GM23338 (cell line): ENCODE measurements around the gene ARPP21. TPM values are rescaled to one million over a fixed set of nuclear protein-coding genes. Genes with fewer than 3 reads are reported as not detected.

Experiments
- ATAC-seq: fragments of 200-7000 bp; cut with Tn5 transposase; 3 replicates; pipeline ENCODE4 v1.9.1; 2020
- DNase-seq: peaks from one replicate; pipeline ENCODE4 v3.0.0-alpha.2; 2015; ENCODE audit warnings: low spot score
- H2AFZ ChIP-seq: fragments of 200-600 bp; sonication (generic); 2 replicates; pipeline ENCODE4 v1.8.0; 2016; ENCODE audit warnings: antibody characterized with exemption, mild to moderate bottlenecking, moderate library complexity
- H3F3A ChIP-seq: fragments of 200-600 bp; sonication (generic); replicated peaks from 2 replicates; pipeline ENCODE4 v1.8.0; 2017; ENCODE audit warnings: antibody characterized with exemption, mixed run types, low read depth
- H3K27ac ChIP-seq: fragments of 200-600 bp; sonication (generic); 2 replicates; pipeline ENCODE4 v1.6.1; 2016; ENCODE audit warnings: low read depth
- H3K27me3 ChIP-seq: fragments of 200-600 bp; sonication (generic); 2 replicates; pipeline ENCODE4 v1.8.0; 2016; ENCODE audit warnings: mild to moderate bottlenecking, mixed run types, moderate library complexity; ENCODE audit not compliant: insufficient read depth
- H3K36me3 ChIP-seq: fragments of 200-600 bp; sonication (generic); 2 replicates; pipeline ENCODE4 v1.8.0; 2016; ENCODE audit warnings: mild to moderate bottlenecking; ENCODE audit not compliant: insufficient read depth
- H3K4me1 ChIP-seq: fragments of 200-600 bp; sonication (generic); 2 replicates; pipeline ENCODE4 v1.8.0; 2016; ENCODE audit warnings: mild to moderate bottlenecking, moderate library complexity; ENCODE audit not compliant: insufficient read depth
- H3K4me2 ChIP-seq: fragments of 200-600 bp; sonication (generic); 2 replicates; pipeline ENCODE4 v1.7.1; 2017; ENCODE audit warnings: mixed run types
- H3K4me3 ChIP-seq: fragments of 200-600 bp; sonication (generic); 2 replicates; pipeline ENCODE4 v1.6.1; 2016; ENCODE audit warnings: mixed run types
- H3K79me2 ChIP-seq: fragments of 200-600 bp; sonication (generic); replicated peaks from 2 replicates; pipeline ENCODE4 v1.8.0; 2017; ENCODE audit warnings: mild to moderate bottlenecking; ENCODE audit not compliant: insufficient read depth
- H3K9me2 ChIP-seq: fragments of 200-600 bp; sonication (generic); 2 replicates; pipeline ENCODE4 v1.8.0; 2017; ENCODE audit not compliant: insufficient read depth
- H4K20me1 ChIP-seq: fragments of 200-600 bp; sonication (generic); replicated peaks from 2 replicates; pipeline ENCODE4 v1.8.0; 2017; ENCODE audit warnings: mild to moderate bottlenecking; ENCODE audit not compliant: insufficient read depth
- H3K27ac Mint-ChIP-seq: 2 replicates; pipeline ENCODE4 v1.8.0; 2020; ENCODE audit warnings: inconsistent platforms, mild to moderate bottlenecking, moderate library complexity, mixed read lengths
- H3K27me3 Mint-ChIP-seq: 3 replicates; pipeline ENCODE4 v1.8.0; 2022; ENCODE audit warnings: low read depth, mild to moderate bottlenecking, moderate library complexity, mixed read lengths, inconsistent platforms; ENCODE audit not compliant: insufficient read depth, poor library complexity
- H3K36me3 Mint-ChIP-seq: 3 replicates; pipeline ENCODE4 v1.8.0; 2021; ENCODE audit warnings: low read depth, mild to moderate bottlenecking, inconsistent platforms, moderate library complexity, mixed read lengths
- H3K4me1 Mint-ChIP-seq: 3 replicates; pipeline ENCODE4 v1.8.0; 2020; ENCODE audit warnings: mild to moderate bottlenecking, inconsistent platforms, mixed read lengths
- H3K4me3 Mint-ChIP-seq: 3 replicates; pipeline ENCODE4 v1.8.0; 2021; ENCODE audit warnings: moderate library complexity, mild to moderate bottlenecking, inconsistent platforms, mixed read lengths
- H3K9me3 Mint-ChIP-seq: 3 replicates; pipeline ENCODE4 v1.8.0; 2020; ENCODE audit warnings: moderate library complexity, mild to moderate bottlenecking, inconsistent platforms, mixed read lengths
- CREB1 ChIP-seq: fragments of 250-450 bp; sonication (Bioruptor Pico); IDR thresholded peaks from 2 replicates; pipeline ENCODE4 v1.5.0; 2020; ENCODE audit warnings: low read depth, mild to moderate bottlenecking, moderate library complexity
- CTCF ChIP-seq, 2 experiments: fragments of 200-600 bp in 1 of 2; sonication (generic) in 1 of 2; conservative IDR thresholded peaks; 2 replicates each; pipeline versions ENCODE4 v1.5.1 to v1.6.1; 2016 to 2017; ENCODE audit warnings: antibody characterized with exemption in 2 of 2, low read depth in 2 of 2, mild to moderate bottlenecking in 2 of 2, moderate library complexity in 1 of 2
- ETS1 ChIP-seq: IDR thresholded peaks from 2 replicates; pipeline ENCODE4 v1.6.1; 2016; ENCODE audit warnings: antibody characterized with exemption
- EZH2 ChIP-seq: fragments of 200-600 bp; sonication (generic); IDR thresholded peaks from one replicate; pipeline ENCODE4 v1.8.0; 2017; ENCODE audit warnings: antibody characterized with exemption, mild to moderate bottlenecking, low read depth; ENCODE audit not compliant: unreplicated experiment
- EZH2phosphoT487 ChIP-seq: fragments of 200-600 bp; sonication (generic); IDR thresholded peaks from one replicate; pipeline ENCODE4 v1.8.1; 2018; ENCODE audit warnings: antibody characterized with exemption; ENCODE audit not compliant: unreplicated experiment
- NANOG ChIP-seq: IDR thresholded peaks from 2 replicates; pipeline ENCODE4 v1.6.1; 2016; ENCODE audit warnings: antibody characterized with exemption, borderline replicate concordance
- POLR2AphosphoS5 ChIP-seq: IDR thresholded peaks from 2 replicates; pipeline ENCODE4 v1.6.1; 2016; ENCODE audit warnings: antibody characterized with exemption, low read depth
- REST ChIP-seq: IDR thresholded peaks from one replicate; pipeline ENCODE4 v1.6.1; 2018; ENCODE audit warnings: antibody characterized with exemption; ENCODE audit not compliant: unreplicated experiment
- STAT1 ChIP-seq: IDR thresholded peaks from one replicate; pipeline ENCODE4 v1.6.1; 2016; ENCODE audit warnings: antibody characterized with exemption; ENCODE audit not compliant: unreplicated experiment
- ZNF114 ChIP-seq: fragments of 250-450 bp; sonication (Bioruptor Pico); IDR thresholded peaks from 2 replicates; pipeline ENCODE4 v1.5.0; 2020; ENCODE audit warnings: mild to moderate bottlenecking, moderate library complexity
- ZNF331 ChIP-seq: fragments of 250-450 bp; sonication (Bioruptor Pico); IDR thresholded peaks from 2 replicates; pipeline ENCODE4 v1.5.0; 2020; ENCODE audit warnings: low read depth, mild to moderate bottlenecking, moderate library complexity
- ZNF462 ChIP-seq: fragments of 250-450 bp; sonication (Bioruptor Pico); IDR thresholded peaks from 2 replicates; pipeline ENCODE4 v1.5.0; 2020; ENCODE audit warnings: mild to moderate bottlenecking, moderate library complexity
- polyA plus RNA-seq: library from polyadenylated mRNA; unstranded; fragments of >200 nt; fragmentation: Nextera tagmentation; extraction: Ambion mirVana; gene quantifications from 2 replicates; pipeline ENCODE4 v1.2.1, GENCODE V29; 2016
- total RNA-seq: library from RNA; depleted of rRNA; stranded (reverse); fragments of >200 nt; shearing (Covaris generic); gene quantifications from 2 replicates; pipeline ENCODE4 v1.2.3, GENCODE V29; 2014

Gene ARPP21
- total and polyA plus RNA-seq, 2 experiments from 2014 or later = not detected

GRCh38 chr3:35596335-35596995 is 42.9 kb upstream of the ARPP21 start (continued):
- TF ChIP-seq POLR2AphosphoS5 = no peak
- TF ChIP-seq STAT1 = no peak
- TF ChIP-seq REST = no peak
- no peak for TF ChIP-seq EZH2phosphoT487
- TF ChIP-seq NANOG = no peak
- TF ChIP-seq ETS1 = no peak
- no peak for TF ChIP-seq EZH2

GRCh38 chr3:35597490-35597889 is 41.8 kb upstream of the ARPP21 start:
- H3K79me2 ChIP-seq = no peaks in the 10 kb centered on the region
- Mint-ChIP-seq H3K4me1 (peaks cover 16% of the 10 kb centered on the region), H3K36me3 (no peaks in the 10 kb centered on the region), H3K9me3 (no peaks in the 10 kb centered on the region; the same call in 1 of the 3 replicates), H3K27me3 (no peaks in the 10 kb centered on the region), H3K27ac (no peak overlapping the region), H3K4me3 (no peak overlapping the region)
- H3K36me3 ChIP-seq = no peaks in the 10 kb centered on the region
- peaks cover 17% of the 10 kb centered on the region for H3K4me1 ChIP-seq
- peak overlapping the region; percentile 35; the same call in 1 of the 2 replicates for H2AFZ ChIP-seq
- H3K27me3 ChIP-seq = no peaks in the 10 kb centered on the region
- no peaks in the 10 kb centered on the region for H3K9me2 ChIP-seq
- ATAC-seq (no peak), DNase-seq (no peak)
- H3K4me2 ChIP-seq = no peak overlapping the region
- no peaks in the 10 kb centered on the region for H4K20me1 ChIP-seq
- no peak overlapping the region for H3K27ac ChIP-seq
- no peaks in the 10 kb centered on the region for H3F3A ChIP-seq
- H3K4me3 ChIP-seq = no peak overlapping the region
- TF ChIP-seq CREB1 (CRISPR knock-in tag) (no peak), POLR2AphosphoS5 (no peak), STAT1 (no peak), EZH2 (no peak), ZNF114 (CRISPR knock-in tag) (no peak), CTCF (conservative IDR thresholded peaks at IDR 0.05; ENCODE audit: low read depth in 2 of 2) (no peak), NANOG (no peak), ZNF462 (CRISPR knock-in tag) (no peak), ZNF331 (no peak)
